NCI-H2081 treated with DMSO at 0.1 percent for 48 hours (cell line): Measurements from ENCODE around the gene FAM81B.
"Not testable (repeated sequence)": the region's sequence is repeated elsewhere in the genome, so short reads cannot be mapped to it uniquely, and the experiment has no call there.

Experiments
- DNase-seq: peaks from one replicate; lab custom pipeline; 2025; lab: John Stamatoyannopoulos, UW

Gene FAM81B

GRCh38 chr5:95390812-95391492, at the start of gene FAM81B:
Gene FAM81B (plus strand): TSS chr5:95391366. CDS start chr5:95391390, 24 bp downstream.
- DNase-seq, result no peak

- DNase-seq, result not testable (repeated sequence)
Measured at GRCh38 chr5:95341444-95341843, 49.7 kb upstream of the FAM81B start.

GRCh38 chr5:95347506-95348120, 43.6 kb upstream of the FAM81B start:
- no peak for DNase-seq

- no peak for DNase-seq
Measured at GRCh38 chr5:95350631-95351030, 40.5 kb upstream of the FAM81B start.

GRCh38 chr5:95352691-95353090, 38.5 kb upstream of the FAM81B start:
- no peak for DNase-seq

- no peak for DNase-seq
Measured at GRCh38 chr5:95358320-95358719, 32.8 kb upstream of the FAM81B start.

GRCh38 chr5:95358848-95359247, 32.3 kb upstream of the FAM81B start:
- DNase-seq, result no peak

- not testable (repeated sequence) for DNase-seq
Measured at GRCh38 chr5:95360667-95361066, 30.5 kb upstream of the FAM81B start.

- peak; percentile 6 for DNase-seq
Measured at GRCh38 chr5:95365302-95366095, 25.7 kb upstream of the FAM81B start.

- no peak for DNase-seq
Measured at GRCh38 chr5:95369782-95370181, 21.4 kb upstream of the FAM81B start.

- DNase-seq, result no peak
Measured at GRCh38 chr5:95374061-95374460, 17.1 kb upstream of the FAM81B start.

GRCh38 chr5:95375591-95375990, 15.6 kb upstream of the FAM81B start:
- DNase-seq, result no peak

- no peak for DNase-seq
Measured at GRCh38 chr5:95379133-95379532, 12.0 kb upstream of the FAM81B start.

- no peak for DNase-seq
Measured at GRCh38 chr5:95380103-95380628, 11.0 kb upstream of the FAM81B start.

- DNase-seq, result no peak
Measured at GRCh38 chr5:95382801-95383200, 8.4 kb upstream of the FAM81B start.

GRCh38 chr5:95384485-95385213, 6.5 kb upstream of the FAM81B start:
- DNase-seq, result no peak

GRCh38 chr5:95385334-95385733, 5.8 kb upstream of the FAM81B start:
- no peak for DNase-seq

GRCh38 chr5:95391965-95392364, 799 bp downstream of the FAM81B start:
- not testable (repeated sequence) for DNase-seq

GRCh38 chr5:95392593-95393182, 1.5 kb downstream of the FAM81B start:
- DNase-seq, result no peak

GRCh38 chr5:95393279-95393678, 2.1 kb downstream of the FAM81B start:
- no peak for DNase-seq

- DNase-seq, result no peak
Measured at GRCh38 chr5:95398989-95399388, 7.8 kb downstream of the FAM81B start.

GRCh38 chr5:95401626-95402025, 10.5 kb downstream of the FAM81B start:
- no peak for DNase-seq
